HG03097 (cell line): ENCODE measurements around the gene KLHL36.
A peak's percentile ranks its signal among the peaks of the same experiment; 100 is the strongest.
"Not testable (repeated sequence)": the region's sequence is repeated elsewhere in the genome, so short reads cannot be mapped to it uniquely, and the experiment has no call there.

Experiments used
- ATAC-seq: cut with Tn5 transposase; IDR thresholded peaks from one replicate; pipeline ENCODE4 v1.9.1; 2021; ENCODE audit not compliant: unreplicated experiment, low FRiP score

Gene KLHL36

GRCh38 chr16:84667600-84668309, 19.4 kb downstream of the KLHL36 start:
- no peak for ATAC-seq

- ATAC-seq, result no peak
These were observed 21.8 kb downstream of the KLHL36 start for GRCh38 chr16:84670063-84670462.

- ATAC-seq, result peak; percentile 68
These were observed 24.2 kb downstream of the KLHL36 start for GRCh38 chr16:84672276-84673202.

GRCh38 chr16:84673203-84673535, 24.9 kb downstream of the KLHL36 start:
- ATAC-seq, result no peak

- ATAC-seq, result no peak
These were observed 25.2 kb downstream of the KLHL36 start for GRCh38 chr16:84673561-84673960.

- ATAC-seq, result no peak
These were observed 27.1 kb downstream of the KLHL36 start for GRCh38 chr16:84675423-84675822.

- ATAC-seq, result no peak
These were observed 27.6 kb downstream of the KLHL36 start for GRCh38 chr16:84675884-84676283.

GRCh38 chr16:84677017-84677803, 28.9 kb downstream of the KLHL36 start:
- no peak for ATAC-seq

- no peak for ATAC-seq
These were observed 29.5 kb downstream of the KLHL36 start for GRCh38 chr16:84677849-84678248.

- no peak for ATAC-seq
These were observed 30.2 kb downstream of the KLHL36 start for GRCh38 chr16:84678541-84678940.

- ATAC-seq, result no peak
These were observed 32.0 kb downstream of the KLHL36 start for GRCh38 chr16:84680165-84680842.

- ATAC-seq, result no peak
These were observed 32.7 kb downstream of the KLHL36 start for GRCh38 chr16:84680843-84681629.

GRCh38 chr16:84683691-84684591, 35.6 kb downstream of the KLHL36 start:
- no peak for ATAC-seq

- ATAC-seq, result no peak
These were observed 36.3 kb downstream of the KLHL36 start for GRCh38 chr16:84684592-84684965.

GRCh38 chr16:84685210-84685609, 36.9 kb downstream of the KLHL36 start:
- no peak for ATAC-seq

GRCh38 chr16:84686707-84687298, 38.5 kb downstream of the KLHL36 start:
- no peak for ATAC-seq

GRCh38 chr16:84687715-84688114, 39.4 kb downstream of the KLHL36 start:
- ATAC-seq, result peak; percentile 82

- not testable (repeated sequence) for ATAC-seq
These were observed 39.9 kb downstream of the KLHL36 start for GRCh38 chr16:84688163-84688562.
